ENCODE results near the gene PSENEN. TPM values are rescaled to one million over a fixed set of nuclear protein-coding genes. Genes with fewer than 3 reads are reported as not detected.
"Not testable (repeated sequence)": the region's sequence is repeated elsewhere in the genome, so short reads cannot be mapped to it uniquely, and the experiment has no call there.

PSENEN gene
- total and polyA plus RNA-seq, 2 experiments from 2014 or later, result 39.1 to 106 TPM

DNA sequence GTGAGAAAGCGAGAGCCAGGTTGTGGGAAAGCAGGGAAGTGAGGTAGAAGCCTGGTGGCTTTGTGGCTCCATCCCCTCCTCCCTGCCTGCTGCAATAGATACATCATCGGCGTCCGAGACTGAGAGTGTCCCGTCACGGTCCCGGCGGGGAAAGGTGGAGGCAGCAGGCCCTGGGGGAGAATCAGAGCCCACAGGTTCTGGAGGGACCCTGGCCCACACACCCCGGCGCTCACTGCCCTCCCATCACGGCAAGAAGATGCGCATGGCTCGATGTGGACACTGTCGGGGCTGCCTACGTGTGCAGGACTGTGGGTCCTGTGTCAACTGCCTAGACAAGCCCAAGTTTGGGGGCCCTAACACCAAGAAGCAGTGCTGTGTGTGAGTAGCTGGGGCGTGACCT lies 22.6 kb upstream of the PSENEN start:
- H3K9me2 ChIP-seq (replicated peaks; ENCODE audit: insufficient read depth), result no peaks in the 10 kb centered on the region
- TF ChIP-seq CTCF (IDR thresholded peaks at IDR 0.05; ENCODE audit: poor library complexity) (no peak), EZH2 (IDR thresholded peaks at IDR 0.05; ENCODE audit: borderline replicate concordance) (no peak), EZH2phosphoT487 (IDR thresholded peaks at IDR 0.05; ENCODE audit: low read depth, severe bottlenecking, unreplicated experiment) (no peak)
- H3K4me2 ChIP-seq, result no peak overlapping the region
- no peaks in the 10 kb centered on the region for H3K27me3 ChIP-seq
- peaks cover 6% of the 10 kb centered on the region for H3K4me1 ChIP-seq (ENCODE audit: insufficient read depth)
- H2AFZ ChIP-seq, result no peak overlapping the region
- no peak for DNase-seq (ENCODE audit: low spot score)
- H3K36me3 ChIP-seq (replicated peaks; ENCODE audit: insufficient read depth, low read depth), result no peaks in the 10 kb centered on the region
- no peak overlapping the region for H3K27ac ChIP-seq
- no peaks in the 10 kb centered on the region for H3K9me3 ChIP-seq (ENCODE audit: low read depth)
- no peak overlapping the region for H3K4me3 ChIP-seq
- H3K79me2 ChIP-seq, result peaks cover 42% of the 10 kb centered on the region
- peaks cover 25% of the 10 kb centered on the region for H4K20me1 ChIP-seq (ENCODE audit: insufficient read depth, poor library complexity, severe bottlenecking)
- WGBS (ENCODE audit: low lambda C conversion rate, missing lambda C conversion rate), result 97% methylated on average over 16 of the region's 16 CpGs

GRCh38 chr19:35723671-35724070 lies 21.8 kb upstream of the PSENEN start:
- no peak for DNase-seq (ENCODE audit: low spot score)
- Histone ChIP-seq H3K4me1 (ENCODE audit: insufficient read depth) (peaks cover 6% of the 10 kb centered on the region), H3K27me3 (no peaks in the 10 kb centered on the region), H3K4me3 (no peak overlapping the region), H3K36me3 (replicated peaks; ENCODE audit: insufficient read depth, low read depth) (no peaks in the 10 kb centered on the region), H3K9me2 (replicated peaks; ENCODE audit: insufficient read depth) (no peaks in the 10 kb centered on the region), H4K20me1 (ENCODE audit: insufficient read depth, poor library complexity, severe bottlenecking) (peaks cover 24% of the 10 kb centered on the region), H2AFZ (no peak overlapping the region), H3K4me2 (no peak overlapping the region), H3K27ac (no peak overlapping the region), H3K9me3 (ENCODE audit: low read depth) (no peaks in the 10 kb centered on the region), H3K79me2 (peaks cover 36% of the 10 kb centered on the region)
- WGBS (ENCODE audit: low lambda C conversion rate, missing lambda C conversion rate), result 95% methylated on average over 16 of the region's 24 CpGs
- no peak for TF ChIP-seq EZH2phosphoT487 (IDR thresholded peaks at IDR 0.05; ENCODE audit: low read depth, severe bottlenecking, unreplicated experiment)
- TF ChIP-seq EZH2 (IDR thresholded peaks at IDR 0.05; ENCODE audit: borderline replicate concordance), result no peak
- TF ChIP-seq CTCF (IDR thresholded peaks at IDR 0.05; ENCODE audit: poor library complexity), result no peak

- whole genome bisulfite sequencing (ENCODE audit: low lambda C conversion rate, missing lambda C conversion rate), result 96% methylated on average over 7 of the region's 7 CpGs
- H4K20me1 ChIP-seq (ENCODE audit: insufficient read depth, poor library complexity, severe bottlenecking), result peaks cover 19% of the 10 kb centered on the region
- H3K27ac ChIP-seq; H3K27me3 ChIP-seq; H3K36me3 ChIP-seq (replicated peaks; ENCODE audit: insufficient read depth, low read depth); DNase-seq (ENCODE audit: low spot score); H3K9me3 ChIP-seq (ENCODE audit: low read depth); H3K4me2 ChIP-seq; H2AFZ ChIP-seq; H3K9me2 ChIP-seq (replicated peaks; ENCODE audit: insufficient read depth); H3K4me3 ChIP-seq; H3K4me1 ChIP-seq (ENCODE audit: insufficient read depth): not testable (repeated sequence)
- peaks cover 31% of the 10 kb centered on the region for H3K79me2 ChIP-seq
Observed at GRCh38 chr19:35724132-35724531, 21.3 kb upstream of the PSENEN start.

DNA sequence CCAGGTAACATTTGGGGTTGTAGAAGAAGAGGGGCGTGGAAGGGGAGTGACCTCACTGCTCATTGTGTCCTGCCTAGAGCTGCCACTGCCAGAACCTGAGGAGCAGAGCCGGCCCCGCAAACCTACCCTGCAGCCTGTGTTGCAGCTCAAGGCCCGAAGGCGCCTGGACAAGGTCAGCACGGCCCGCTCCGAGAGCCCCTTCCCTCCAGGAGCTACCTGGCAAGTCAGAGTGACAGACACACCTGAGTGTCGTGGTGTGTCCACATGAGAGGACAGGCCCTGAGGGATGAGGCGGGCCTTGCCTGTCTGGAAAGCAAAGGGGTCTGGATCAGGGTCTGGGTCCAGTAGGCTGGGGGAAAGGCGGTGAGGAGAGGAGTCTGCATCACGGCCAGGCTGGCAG lies 20.9 kb upstream of the PSENEN start:
- peaks cover 15% of the 10 kb centered on the region for H4K20me1 ChIP-seq (ENCODE audit: insufficient read depth, poor library complexity, severe bottlenecking)

More for the DNA sequence above, 20.9 kb upstream of the PSENEN start:
- Histone ChIP-seq H3K9me2 (replicated peaks; ENCODE audit: insufficient read depth) (no peaks in the 10 kb centered on the region), H3K79me2 (peaks cover 27% of the 10 kb centered on the region), H3K4me2 (no peak overlapping the region), H3K27ac (no peak overlapping the region), H3K4me3 (no peak overlapping the region), H3K9me3 (ENCODE audit: low read depth) (no peaks in the 10 kb centered on the region), H3K36me3 (replicated peaks; ENCODE audit: insufficient read depth, low read depth) (no peaks in the 10 kb centered on the region), H2AFZ (no peak overlapping the region), H3K4me1 (ENCODE audit: insufficient read depth) (no peaks in the 10 kb centered on the region), H3K27me3 (no peaks in the 10 kb centered on the region)
- TF ChIP-seq CTCF (IDR thresholded peaks at IDR 0.05; ENCODE audit: poor library complexity) (no peak), EZH2phosphoT487 (IDR thresholded peaks at IDR 0.05; ENCODE audit: low read depth, severe bottlenecking, unreplicated experiment) (no peak), EZH2 (IDR thresholded peaks at IDR 0.05; ENCODE audit: borderline replicate concordance) (no peak)
- WGBS (ENCODE audit: low lambda C conversion rate, missing lambda C conversion rate), result 98% methylated on average over 12 of the region's 12 CpGs
- no peak for DNase-seq (ENCODE audit: low spot score)
